Sigmoid colon (tissue), 4 donors: ENCODE data around the gene UCKL1.

Experiments used
- EP300 ChIP-seq, 4 donors: sonication (generic); formaldehyde crosslinking; IDR thresholded peaks; one replicate each; pipeline ENCODE4 v1.6.1; 2017; ENCODE audit warnings: antibody characterized with exemption in 4 of 4
- POLR2A ChIP-seq, 2 donors: fragments of 450-650 bp; IDR thresholded peaks; one replicate each; pipeline ENCODE4 v1.6.1; 2016; ENCODE audit warnings: antibody characterized with exemption in 2 of 2, mild to moderate bottlenecking in 2 of 2, moderate library complexity in 2 of 2
- TF ChIP-seq, protein P1 (sequence below), 4 experiments: fragments of 450-650 bp in 3 of 4; fragments of 200-600 bp in 1 of 4; IDR thresholded peaks; one replicate each; pipeline ENCODE4 v1.5.1; 2016 to 2019; ENCODE audit warnings: antibody characterized with exemption in 4 of 4, mild to moderate bottlenecking in 3 of 4, moderate library complexity in 2 of 4

DNA sequence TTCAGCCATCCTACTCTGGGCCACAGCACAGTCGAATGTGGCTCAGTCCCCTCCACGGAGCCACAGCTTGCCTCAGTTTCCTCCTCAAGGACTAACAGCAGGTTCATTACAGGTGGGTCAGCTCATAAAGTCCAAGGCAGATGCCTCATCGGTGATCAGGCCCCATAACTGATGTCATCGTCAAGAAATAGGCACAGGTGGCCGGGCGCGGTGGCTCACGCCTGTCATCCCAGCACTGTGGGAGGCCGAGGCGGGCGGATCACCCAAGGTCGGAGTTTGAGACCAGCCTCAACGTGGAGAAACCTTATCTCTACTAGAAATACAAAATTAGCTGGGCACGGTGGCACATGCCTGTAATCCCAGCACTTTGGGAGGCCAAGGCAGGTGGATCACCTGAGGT is 3.4 kb downstream of the UCKL1 start:
- TF ChIP-seq, protein P1, sequence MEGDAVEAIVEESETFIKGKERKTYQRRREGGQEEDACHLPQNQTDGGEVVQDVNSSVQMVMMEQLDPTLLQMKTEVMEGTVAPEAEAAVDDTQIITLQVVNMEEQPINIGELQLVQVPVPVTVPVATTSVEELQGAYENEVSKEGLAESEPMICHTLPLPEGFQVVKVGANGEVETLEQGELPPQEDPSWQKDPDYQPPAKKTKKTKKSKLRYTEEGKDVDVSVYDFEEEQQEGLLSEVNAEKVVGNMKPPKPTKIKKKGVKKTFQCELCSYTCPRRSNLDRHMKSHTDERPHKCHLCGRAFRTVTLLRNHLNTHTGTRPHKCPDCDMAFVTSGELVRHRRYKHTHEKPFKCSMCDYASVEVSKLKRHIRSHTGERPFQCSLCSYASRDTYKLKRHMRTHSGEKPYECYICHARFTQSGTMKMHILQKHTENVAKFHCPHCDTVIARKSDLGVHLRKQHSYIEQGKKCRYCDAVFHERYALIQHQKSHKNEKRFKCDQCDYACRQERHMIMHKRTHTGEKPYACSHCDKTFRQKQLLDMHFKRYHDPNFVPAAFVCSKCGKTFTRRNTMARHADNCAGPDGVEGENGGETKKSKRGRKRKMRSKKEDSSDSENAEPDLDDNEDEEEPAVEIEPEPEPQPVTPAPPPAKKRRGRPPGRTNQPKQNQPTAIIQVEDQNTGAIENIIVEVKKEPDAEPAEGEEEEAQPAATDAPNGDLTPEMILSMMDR (IDR thresholded peaks at IDR 0.05), result no peak
- TF ChIP-seq EP300 (IDR thresholded peaks at IDR 0.05) (no peak), POLR2A (IDR thresholded peaks at IDR 0.05) (no peak)
